Naive thymus-derived CD4-positive, alpha-beta T cell (primary cell): ENCODE results near the gene GAL3ST3. TPM values are rescaled to one million over a fixed set of nuclear protein-coding genes. Genes with fewer than 3 reads are reported as not detected.
A peak's percentile ranks its signal among the peaks of the same experiment; 100 is the strongest.

ENCODE experiments used
- ATAC-seq: fragments of 150-1000 bp; cut with Tn5 transposase; 2 replicates; pipeline ENCODE4 v1.10.0; 2021; ENCODE audit warnings: mild to moderate bottlenecking, moderate library complexity
- CTCF ChIA-PET: fragments of 350-600 bp; sonication (Branson Sonifier 250); formaldehyde crosslinking; loops from one replicate; lab custom pipeline; 2021; ENCODE audit warnings: antibody characterized with exemption; lab: Charles Lee
- POLR2A ChIA-PET: fragments of 350-600 bp; sonication (Branson Sonifier 250); formaldehyde crosslinking; loops from one replicate; lab custom pipeline; 2021; ENCODE audit warnings: antibody characterized with exemption, inconsistent platforms; lab: Charles Lee
- DNase-seq, 9 donors: peaks; one replicate each; pipeline versions ENCODE4 v3.0.0 to v3.0.0-alpha.2; 2020 to 2022; ENCODE audit warnings: mixed read lengths in 1 of 9
- H3K27ac ChIP-seq: one replicate; pipeline ENCODE4 v1.7.0; 2013; ENCODE audit warnings: mild to moderate bottlenecking, low read depth, low read length, moderate library complexity
- H3K27me3 ChIP-seq, 2 donors: one replicate each; pipeline ENCODE4 v1.7.0; 2013; ENCODE audit warnings: low read length in 2 of 2, mild to moderate bottlenecking in 2 of 2, moderate library complexity in 2 of 2; ENCODE audit not compliant: control insufficient read depth in 2 of 2, insufficient read depth in 2 of 2
- H3K36me3 ChIP-seq, 3 experiments: 1 replicate in 2 of 3; 2 replicates in 1 of 3; pipeline ENCODE4 v1.7.0; 2013; ENCODE audit warnings: low read length in 3 of 3, mild to moderate bottlenecking in 3 of 3, moderate library complexity in 1 of 3; ENCODE audit not compliant: insufficient read depth in 3 of 3, control insufficient read depth in 2 of 3
- H3K4me1 ChIP-seq, 2 donors: one replicate each; pipeline ENCODE4 v1.7.0; 2013; ENCODE audit warnings: low read length in 2 of 2, mild to moderate bottlenecking in 2 of 2, moderate library complexity in 1 of 2; ENCODE audit not compliant: control insufficient read depth in 2 of 2, insufficient read depth in 2 of 2
- H3K4me3 ChIP-seq: 2 replicates; pipeline ENCODE4 v1.7.0; 2013; ENCODE audit warnings: mild to moderate bottlenecking, low read length
- H3K9me3 ChIP-seq, 3 experiments: 1 replicate in 2 of 3; 2 replicates in 1 of 3; pipeline ENCODE4 v1.7.0; 2013; ENCODE audit warnings: low read length in 3 of 3; ENCODE audit not compliant: control insufficient read depth in 2 of 3
- H3K27ac Mint-ChIP-seq, 9 donors: one replicate each; pipeline ENCODE4 v1.8.0; 2020 to 2022; ENCODE audit warnings: mixed read lengths in 9 of 9, mild to moderate bottlenecking in 8 of 9, moderate library complexity in 5 of 9, inconsistent platforms in 2 of 9
- H3K27me3 Mint-ChIP-seq, 5 donors: one replicate each; pipeline ENCODE4 v1.8.0; 2021 to 2022; ENCODE audit warnings: mixed read lengths in 5 of 5, mild to moderate bottlenecking in 1 of 5
- H3K36me3 Mint-ChIP-seq, 5 donors: one replicate each; pipeline ENCODE4 v1.8.0; 2020 to 2022; ENCODE audit warnings: mixed read lengths in 5 of 5, mild to moderate bottlenecking in 3 of 5, inconsistent platforms in 1 of 5
- H3K4me1 Mint-ChIP-seq, 7 donors: one replicate each; pipeline ENCODE4 v1.8.0; 2020 to 2022; ENCODE audit warnings: mixed read lengths in 7 of 7, mild to moderate bottlenecking in 3 of 7, inconsistent platforms in 1 of 7
- H3K4me3 Mint-ChIP-seq, 10 donors: one replicate each; pipeline ENCODE4 v1.8.0; 2020 to 2022; ENCODE audit warnings: mild to moderate bottlenecking in 10 of 10, mixed read lengths in 10 of 10, moderate library complexity in 6 of 10, inconsistent platforms in 2 of 10
- H3K9me3 Mint-ChIP-seq, 11 donors: one replicate each; pipeline ENCODE4 v1.8.0; 2020 to 2022; ENCODE audit warnings: mixed read lengths in 11 of 11, mild to moderate bottlenecking in 4 of 11, inconsistent platforms in 1 of 11, moderate library complexity in 1 of 11
- intact Hi-C, 2 donors: fragments of 100-400 bp; cut with micrococcal nuclease; formaldehyde crosslinking; loops; one replicate each; pipeline ENCODE4 v1.15.1; 2023
- polyA plus RNA-seq, 2 donors: library from polyadenylated mRNA; unstranded; fragments of 300-500 nt; fragmentation: Illumina TruSeq; gene quantifications; one replicate each; pipeline ENCODE4 v1.2.3, GENCODE V29; 2021
- total RNA-seq, 6 experiments: library from RNA in 5 of 6; stranded (reverse) in 5 of 6; gene quantifications; 1 replicate in 5 of 6; 2 replicates in 1 of 6; pipeline ENCODE4 v1.2.3 and lab custom pipeline; 2021 to 2026

Gene GAL3ST3
- total and polyA plus RNA-seq, 7 experiments from 2014 or later = not detected

- Mint-ChIP-seq H3K4me3 (no peak overlapping the region), H3K27ac (peak overlapping the region in 8 of 9 donors; percentile 32 to 84 (median 73)), H3K27me3 (no peaks in the 10 kb centered on the region), H3K9me3 (peaks cover 0 to 8% (median 0%) of the 10 kb centered on the region in 11 donors), H3K36me3 (peaks cover 27 to 72% (median 60%) of the 10 kb centered on the region in 5 donors), H3K4me1 (peaks cover 33 to 54% (median 50%) of the 10 kb centered on the region in 7 donors)
- Histone ChIP-seq H3K4me1 (peaks cover 0 to under 1% of the 10 kb centered on the region in 2 donors), H3K27me3 (no peaks in the 10 kb centered on the region), H3K4me3 (no peak overlapping the region), H3K27ac (no peak overlapping the region), H3K9me3 (no peaks in the 10 kb centered on the region), H3K36me3 (peaks cover 35 to 87% (median 68%) of the 10 kb centered on the region in 3 experiments)
- CTCF ChIA-PET = interaction anchor here (0.7 to 1.0 kb wide), 2 partner anchors 66 to 72 kb away, joined by 3 read pairs; no protein-coding TSS in a partner anchor
- intact Hi-C loops = no loop called here
- no peak for DNase-seq
- ATAC-seq = no peak
- POLR2A ChIA-PET = interaction anchor here (0.5 to 1.1 kb wide), 3 partner anchors 49 to 1037 kb away, joined by 3 read pairs; no protein-coding TSS in a partner anchor
Measured at GRCh38 chr11:66063900-66064299, 14.9 kb upstream of the GAL3ST3 start.

- CTCF ChIA-PET = no interaction called here
Measured at GRCh38 chr11:66062408-66062807, 13.4 kb upstream of the GAL3ST3 start.

GRCh38 chr11:66061268-66061667 is 12.3 kb upstream of the GAL3ST3 start:
- Mint-ChIP-seq H3K9me3 (peaks cover 0 to 8% (median 0%) of the 10 kb centered on the region in 11 donors), H3K4me3 (no peak overlapping the region), H3K27ac (peak overlapping the region in 4 of 9 donors; percentile 35 to 58 (median 48)), H3K4me1 (peaks cover 11 to 33% (median 26%) of the 10 kb centered on the region in 7 donors), H3K36me3 (peaks cover 31 to 73% (median 65%) of the 10 kb centered on the region in 5 donors), H3K27me3 (no peaks in the 10 kb centered on the region)
- ChIA-PET POLR2A (no interaction called here), CTCF (no interaction called here)
- Histone ChIP-seq H3K27ac (no peak overlapping the region), H3K4me3 (no peak overlapping the region), H3K4me1 (no peaks in the 10 kb centered on the region), H3K27me3 (no peaks in the 10 kb centered on the region), H3K9me3 (no peaks in the 10 kb centered on the region), H3K36me3 (peaks cover 44 to 94% (median 75%) of the 10 kb centered on the region in 3 experiments)
- intact Hi-C loops = no loop called here
- ATAC-seq (no peak), DNase-seq (no peak)

More at GRCh38 chr11:66062408-66062807, 13.4 kb upstream of the GAL3ST3 start:
- intact Hi-C loops = no loop called here
- Mint-ChIP-seq H3K9me3 (peaks cover 0 to 8% (median 0%) of the 10 kb centered on the region in 11 donors), H3K4me3 (no peak overlapping the region), H3K36me3 (peaks cover 27 to 73% (median 67%) of the 10 kb centered on the region in 5 donors), H3K27ac (peak overlapping the region in 3 of 9 donors; percentile 70 to 84 (median 76)), H3K27me3 (no peaks in the 10 kb centered on the region), H3K4me1 (peaks cover 21 to 44% (median 37%) of the 10 kb centered on the region in 7 donors)
- Histone ChIP-seq H3K27ac (no peak overlapping the region), H3K9me3 (no peaks in the 10 kb centered on the region), H3K4me3 (no peak overlapping the region), H3K27me3 (no peaks in the 10 kb centered on the region), H3K36me3 (peaks cover 40 to 94% (median 73%) of the 10 kb centered on the region in 3 experiments), H3K4me1 (no peaks in the 10 kb centered on the region)
- DNase-seq (no peak), ATAC-seq (no peak)
- POLR2A ChIA-PET = interaction anchor here (0.6 kb wide), 1 partner anchor 133 kb away, joined by 4 read pairs; no protein-coding TSS in a partner anchor

GRCh38 chr11:66059966-66060680 is 11.2 kb upstream of the GAL3ST3 start:
- ChIA-PET POLR2A (interaction anchor here (1.7 kb wide), 1 partner anchor 9 kb away, joined by 5 read pairs; no protein-coding TSS in a partner anchor), CTCF (interaction anchor here (0.9 kb wide), 1 partner anchor 9 kb away, joined by 3 read pairs; no protein-coding TSS in a partner anchor)
- intact Hi-C loops = loop anchor here in 1 of 2 donors (10.0 kb wide), 2 partner anchors 155 to 225 kb away; partner anchors contain the start of genes FOSL1 and YIF1A
- H3K4me3 ChIP-seq = no peak overlapping the region
- Mint-ChIP-seq H3K27ac (peak overlapping the region in 6 of 9 donors; percentile 19 to 81 (median 56)), H3K9me3 (peaks cover 0 to 6% (median 0%) of the 10 kb centered on the region in 11 donors), H3K27me3 (no peaks in the 10 kb centered on the region), H3K36me3 (peaks cover 28 to 73% (median 61%) of the 10 kb centered on the region in 5 donors), H3K4me3 (no peak overlapping the region), H3K4me1 (peaks cover 11 to 34% (median 24%) of the 10 kb centered on the region in 7 donors)
- peaks cover 44 to 98% (median 83%) of the 10 kb centered on the region in 3 experiments for H3K36me3 ChIP-seq
- DNase-seq (no peak), ATAC-seq (no peak)
- no peaks in the 10 kb centered on the region for H3K4me1 ChIP-seq
- H3K27me3 ChIP-seq = no peaks in the 10 kb centered on the region
- no peaks in the 10 kb centered on the region for H3K9me3 ChIP-seq
- no peak overlapping the region for H3K27ac ChIP-seq

- ATAC-seq = no peak
- ChIA-PET POLR2A (interaction anchor here (1.3 kb wide), 1 partner anchor 14 kb away, joined by 3 read pairs; no protein-coding TSS in a partner anchor), CTCF (interaction anchor here (4.3 to 5.7 kb wide), 2 partner anchors 12 kb away, joined by 20 to 36 read pairs; no protein-coding TSS in a partner anchor)
- H3K36me3 Mint-ChIP-seq = peaks cover 9 to 59% (median 39%) of the 10 kb centered on the region in 5 donors
- no peak for DNase-seq
- H3K4me1 Mint-ChIP-seq = peaks cover 14 to 37% (median 33%) of the 10 kb centered on the region in 7 donors
- Histone ChIP-seq H3K4me1 (peaks cover 10 to 11% of the 10 kb centered on the region in 2 donors), H3K4me3 (no peak overlapping the region), H3K36me3 (peaks cover 41 to 84% (median 60%) of the 10 kb centered on the region in 3 experiments), H3K27me3 (no peaks in the 10 kb centered on the region), H3K9me3 (no peaks in the 10 kb centered on the region), H3K27ac (no peak overlapping the region)
- intact Hi-C loops = loop anchor here in 1 of 2 donors (10.0 kb wide), 2 partner anchors 152 to 228 kb away; partner anchors contain the start of genes FOSL1 and YIF1A
- peak overlapping the region in 1 of 10 donors; percentile 25 for H3K4me3 Mint-ChIP-seq
- H3K27me3 Mint-ChIP-seq = no peaks in the 10 kb centered on the region
- H3K27ac Mint-ChIP-seq = peak overlapping the region in 2 of 9 donors; percentile 25 to 33
- H3K9me3 Mint-ChIP-seq = peaks cover 0 to 2% (median 0%) of the 10 kb centered on the region in 11 donors
Measured at GRCh38 chr11:66056501-66056900, 7.5 kb upstream of the GAL3ST3 start.

GRCh38 chr11:66055021-66055420 is 6.1 kb upstream of the GAL3ST3 start:
- Histone ChIP-seq H3K27ac (no peak overlapping the region), H3K27me3 (no peaks in the 10 kb centered on the region), H3K4me1 (peaks cover 14% of the 10 kb centered on the region in 2 donors), H3K4me3 (no peak overlapping the region), H3K9me3 (no peaks in the 10 kb centered on the region), H3K36me3 (peaks cover 31 to 69% (median 46%) of the 10 kb centered on the region in 3 experiments)
- ChIA-PET CTCF (interaction anchor here (0.8 to 5.7 kb wide), 3 partner anchors 10 to 79 kb away, joined by 3 to 36 read pairs (median 20); no protein-coding TSS in a partner anchor), POLR2A (interaction anchor here (0.8 to 1.7 kb wide), 3 partner anchors 14 to 53 kb away, joined by 3 to 9 read pairs (median 3); partner anchors contain the start of gene BANF1)
- H3K36me3 Mint-ChIP-seq = peaks cover 4 to 47% (median 26%) of the 10 kb centered on the region in 5 donors
- H3K4me1 Mint-ChIP-seq = peaks cover 19 to 41% (median 33%) of the 10 kb centered on the region in 7 donors
- ATAC-seq (no peak), DNase-seq (no peak)
- peak overlapping the region in 4 of 9 donors; percentile 34 to 81 (median 60) for H3K27ac Mint-ChIP-seq
- H3K9me3 Mint-ChIP-seq = peaks cover 0 to 2% (median 0%) of the 10 kb centered on the region in 11 donors
- no peaks in the 10 kb centered on the region for H3K27me3 Mint-ChIP-seq
- intact Hi-C loops = loop anchor here in 1 of 2 donors (10.0 kb wide), 2 partner anchors 150 to 230 kb away; partner anchors contain the start of genes FOSL1 and YIF1A
- peak overlapping the region in 2 of 10 donors; percentile 40 to 61 for H3K4me3 Mint-ChIP-seq
